Limb (tissue), 2 donors: Measurements from ENCODE around the gene CFL2.
"Not testable (repeated sequence)": the region's sequence is repeated elsewhere in the genome, so short reads cannot be mapped to it uniquely, and the experiment has no call there.

Experiments used
- DNase-seq, 2 donors: peaks; one replicate each; pipeline ENCODE4 v3.0.0-alpha.2; 2016; ENCODE audit errors: extremely low spot score in 2 of 2

The CFL2 gene

GRCh38 chr14:34714320-34715126 is at the start of gene CFL2:
Gene CFL2 (minus strand): TSS chr14:34714593. CDS start chr14:34714540, 53 bp downstream.
- DNase-seq: peak; percentile 77 to 91

GRCh38 chr14:34755215-34755614 is 40.8 kb upstream of the CFL2 start:
- DNase-seq: no peak

- no peak for DNase-seq
These were observed 40.3 kb upstream of the CFL2 start for GRCh38 chr14:34754687-34755086.

- DNase-seq: no peak
These were observed 36.3 kb upstream of the CFL2 start for GRCh38 chr14:34750670-34751069.

GRCh38 chr14:34750233-34750632 is 35.8 kb upstream of the CFL2 start:
- DNase-seq: no peak

GRCh38 chr14:34749408-34749807 is 35.0 kb upstream of the CFL2 start:
- no peak for DNase-seq

GRCh38 chr14:34742270-34743115 is 28.1 kb upstream of the CFL2 start:
- DNase-seq: no peak

- DNase-seq: no peak
These were observed 27.4 kb upstream of the CFL2 start for GRCh38 chr14:34741840-34742239.

GRCh38 chr14:34740139-34740538 is 25.7 kb upstream of the CFL2 start:
- DNase-seq: not testable (repeated sequence)

- not testable (repeated sequence) for DNase-seq
These were observed 22.7 kb upstream of the CFL2 start for GRCh38 chr14:34737079-34737478.

GRCh38 chr14:34733245-34733644 is 18.9 kb upstream of the CFL2 start:
- no peak for DNase-seq

GRCh38 chr14:34732802-34733201 is 18.4 kb upstream of the CFL2 start:
- no peak for DNase-seq

- no peak for DNase-seq
These were observed 9.5 kb upstream of the CFL2 start for GRCh38 chr14:34723867-34724266.

GRCh38 chr14:34722723-34723545 is 8.5 kb upstream of the CFL2 start:
- peak; percentile 50 to 67 for DNase-seq

GRCh38 chr14:34721129-34721528 is 6.7 kb upstream of the CFL2 start:
- no peak for DNase-seq

GRCh38 chr14:34718750-34719304 is 4.4 kb upstream of the CFL2 start:
- DNase-seq: no peak

GRCh38 chr14:34715127-34715863 is 902 bp upstream of the CFL2 start:
- peak in 1 of 2 donors; percentile 34 for DNase-seq

- DNase-seq: peak in 1 of 2 donors; percentile 52
These were observed 593 bp downstream of the CFL2 start for GRCh38 chr14:34713681-34714319.

GRCh38 chr14:34713122-34713680 is 1.2 kb downstream of the CFL2 start:
- DNase-seq: no peak
